Endothelial cell (in vitro differentiated cells): ENCODE data around the gene KIT. TPM values are rescaled to one million over a fixed set of nuclear protein-coding genes. Genes with fewer than 3 reads are reported as not detected.

Source experiments
- DNase-seq: peaks from one replicate; pipeline ENCODE4 v3.0.0; 2021; ENCODE audit warnings: low spot score
- H3K27ac Mint-ChIP-seq: one replicate; pipeline ENCODE4 v1.8.0; 2021; ENCODE audit warnings: mixed read lengths, inconsistent platforms; ENCODE audit not compliant: unreplicated experiment
- H3K27me3 Mint-ChIP-seq: one replicate; pipeline ENCODE4 v1.8.0; 2021; ENCODE audit warnings: mild to moderate bottlenecking, moderate library complexity, mixed read lengths, inconsistent platforms; ENCODE audit not compliant: unreplicated experiment
- H3K36me3 Mint-ChIP-seq: one replicate; pipeline ENCODE4 v1.8.0; 2021; ENCODE audit warnings: mild to moderate bottlenecking, low read depth, mixed read lengths, inconsistent platforms; ENCODE audit not compliant: unreplicated experiment
- H3K4me1 Mint-ChIP-seq: one replicate; pipeline ENCODE4 v1.8.0; 2021; ENCODE audit warnings: mild to moderate bottlenecking, mixed read lengths, inconsistent platforms; ENCODE audit not compliant: unreplicated experiment
- H3K4me3 Mint-ChIP-seq: one replicate; pipeline ENCODE4 v1.8.0; 2021; ENCODE audit warnings: mild to moderate bottlenecking, mixed read lengths, inconsistent platforms; ENCODE audit not compliant: unreplicated experiment
- H3K9me3 Mint-ChIP-seq: one replicate; pipeline ENCODE4 v1.8.0; 2021; ENCODE audit warnings: mixed read lengths, inconsistent platforms; ENCODE audit not compliant: unreplicated experiment
- CTCF ChIP-seq: fragments of 200-600 bp; sonication (generic); IDR thresholded peaks from one replicate; pipeline ENCODE4 v1.5.0; 2021; ENCODE audit warnings: antibody characterized with exemption; ENCODE audit not compliant: unreplicated experiment
- total RNA-seq: library from RNA; stranded (reverse); fragmentation: NEBNext Ultra II Directional; extraction: Animal tissue kit (Norgen Biotek cat#: 25700); gene quantifications from one replicate; pipeline ENCODE4 v1.2.1, GENCODE V29; 2021; ENCODE audit not compliant: unreplicated experiment

Gene KIT
- total RNA-seq, 1 donor from 2014 or later = 49.1 TPM

GRCh38 chr4:54783402-54784110 is 125.8 kb downstream of the KIT start:
- Mint-ChIP-seq H3K27me3 (no peaks in the 10 kb centered on the region), H3K9me3 (no peaks in the 10 kb centered on the region), H3K36me3 (no peaks in the 10 kb centered on the region)

GRCh38 chr4:54784161-54784671 is 126.5 kb downstream of the KIT start:
- Mint-ChIP-seq H3K27me3 (no peaks in the 10 kb centered on the region), H3K9me3 (no peaks in the 10 kb centered on the region), H3K27ac (no peak overlapping the region), H3K36me3 (no peaks in the 10 kb centered on the region), H3K4me3 (no peak overlapping the region), H3K4me1 (peaks cover 19% of the 10 kb centered on the region)
- no peak for TF ChIP-seq CTCF
- no peak for DNase-seq

More at GRCh38 chr4:54783402-54784110, 125.8 kb downstream of the KIT start:
- Mint-ChIP-seq H3K4me1 (peaks cover 19% of the 10 kb centered on the region), H3K4me3 (no peak overlapping the region), H3K27ac (no peak overlapping the region)
- DNase-seq = no peak
- no peak for TF ChIP-seq CTCF
